PFSK-1 (cell line): Measurements from ENCODE around the gene USP49.

ENCODE experiments used
- POLR2AphosphoS5 ChIP-seq: IDR thresholded peaks from 2 replicates; pipeline ENCODE4 v1.6.1; 2012; ENCODE audit warnings: low read depth, mild to moderate bottlenecking, control low read depth, low read length, moderate library complexity
- TAF1 ChIP-seq: IDR thresholded peaks from 2 replicates; pipeline ENCODE4 v1.6.1; 2012; ENCODE audit warnings: low read length, control low read depth, borderline replicate concordance; ENCODE audit not compliant: insufficient read depth
- TF ChIP-seq, protein P1 (sequence below), 2 experiments: IDR thresholded peaks; 2 replicates each; pipeline versions ENCODE4 v1.6.1 to v1.8.0; 2011 to 2012; ENCODE audit warnings: low read depth in 2 of 2, low read length in 2 of 2, control low read depth in 1 of 2, inconsistent platforms in 1 of 2, mild to moderate bottlenecking in 1 of 2, moderate library complexity in 1 of 2; ENCODE audit not compliant: insufficient read depth in 1 of 2

DNA sequence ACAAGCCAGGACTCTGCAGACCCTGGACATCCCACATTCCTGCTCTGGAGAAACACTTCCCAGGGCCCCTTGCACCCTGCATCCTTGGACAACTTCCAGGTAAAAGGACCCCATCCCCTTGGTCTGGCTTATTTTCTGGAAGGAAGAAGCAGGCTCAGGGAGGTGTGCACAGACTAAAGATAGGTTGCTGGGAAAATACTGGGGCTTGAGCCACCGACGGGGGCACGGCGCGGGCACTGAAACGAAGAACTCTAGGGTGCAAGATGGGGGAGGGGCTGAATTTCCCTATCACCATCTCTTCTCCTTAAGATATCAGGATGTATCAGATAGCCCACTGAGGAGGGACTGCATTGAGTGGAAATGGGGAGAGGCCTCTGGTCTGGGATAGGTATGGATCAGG is 116.3 kb downstream of the USP49 start:
- TF ChIP-seq POLR2AphosphoS5 (no peak), TAF1 (no peak)
- TF ChIP-seq, protein P1, sequence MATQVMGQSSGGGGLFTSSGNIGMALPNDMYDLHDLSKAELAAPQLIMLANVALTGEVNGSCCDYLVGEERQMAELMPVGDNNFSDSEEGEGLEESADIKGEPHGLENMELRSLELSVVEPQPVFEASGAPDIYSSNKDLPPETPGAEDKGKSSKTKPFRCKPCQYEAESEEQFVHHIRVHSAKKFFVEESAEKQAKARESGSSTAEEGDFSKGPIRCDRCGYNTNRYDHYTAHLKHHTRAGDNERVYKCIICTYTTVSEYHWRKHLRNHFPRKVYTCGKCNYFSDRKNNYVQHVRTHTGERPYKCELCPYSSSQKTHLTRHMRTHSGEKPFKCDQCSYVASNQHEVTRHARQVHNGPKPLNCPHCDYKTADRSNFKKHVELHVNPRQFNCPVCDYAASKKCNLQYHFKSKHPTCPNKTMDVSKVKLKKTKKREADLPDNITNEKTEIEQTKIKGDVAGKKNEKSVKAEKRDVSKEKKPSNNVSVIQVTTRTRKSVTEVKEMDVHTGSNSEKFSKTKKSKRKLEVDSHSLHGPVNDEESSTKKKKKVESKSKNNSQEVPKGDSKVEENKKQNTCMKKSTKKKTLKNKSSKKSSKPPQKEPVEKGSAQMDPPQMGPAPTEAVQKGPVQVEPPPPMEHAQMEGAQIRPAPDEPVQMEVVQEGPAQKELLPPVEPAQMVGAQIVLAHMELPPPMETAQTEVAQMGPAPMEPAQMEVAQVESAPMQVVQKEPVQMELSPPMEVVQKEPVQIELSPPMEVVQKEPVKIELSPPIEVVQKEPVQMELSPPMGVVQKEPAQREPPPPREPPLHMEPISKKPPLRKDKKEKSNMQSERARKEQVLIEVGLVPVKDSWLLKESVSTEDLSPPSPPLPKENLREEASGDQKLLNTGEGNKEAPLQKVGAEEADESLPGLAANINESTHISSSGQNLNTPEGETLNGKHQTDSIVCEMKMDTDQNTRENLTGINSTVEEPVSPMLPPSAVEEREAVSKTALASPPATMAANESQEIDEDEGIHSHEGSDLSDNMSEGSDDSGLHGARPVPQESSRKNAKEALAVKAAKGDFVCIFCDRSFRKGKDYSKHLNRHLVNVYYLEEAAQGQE (IDR thresholded peaks at IDR 0.05; ENCODE audit: insufficient read depth in 1 of 2, low read depth in 2 of 2, low read length in 2 of 2) = no peak
